22Rv1 (cell line): Measurements from ENCODE around the gene FBL.
"Not testable (repeated sequence)": the region's sequence is repeated elsewhere in the genome, so short reads cannot be mapped to it uniquely, and the experiment has no call there.

Experiments
- CTCF ChIP-seq: fragments of 450-650 bp; IDR thresholded peaks from 2 replicates; pipeline ENCODE4 v1.5.1; 2017; ENCODE audit warnings: mild to moderate bottlenecking
- ZFX ChIP-seq: fragments of 450-650 bp; IDR thresholded peaks from 2 replicates; pipeline ENCODE4 v1.6.1; 2017; ENCODE audit warnings: antibody characterized with exemption, borderline replicate concordance

GRCh38 chr19:39892506-39892902 lies 46.3 kb upstream of the FBL start:
- not testable (repeated sequence) for TF ChIP-seq CTCF, ZFX
